Fibroblast of skin of back (primary cell): ENCODE measurements around the gene LRRC28.

Source experiments
- DNase-seq: peaks from one replicate; pipeline ENCODE4 v3.0.0-alpha.2; 2013

LRRC28 gene

GRCh38 chr15:99250001-99250400 is 1.3 kb upstream of the LRRC28 start:
- DNase-seq, result no peak

- no peak for DNase-seq
Measured at GRCh38 chr15:99250494-99250856, 806 bp upstream of the LRRC28 start.

GRCh38 chr15:99252326-99252725 is 1.0 kb downstream of the LRRC28 start:
- no peak for DNase-seq

DNA sequence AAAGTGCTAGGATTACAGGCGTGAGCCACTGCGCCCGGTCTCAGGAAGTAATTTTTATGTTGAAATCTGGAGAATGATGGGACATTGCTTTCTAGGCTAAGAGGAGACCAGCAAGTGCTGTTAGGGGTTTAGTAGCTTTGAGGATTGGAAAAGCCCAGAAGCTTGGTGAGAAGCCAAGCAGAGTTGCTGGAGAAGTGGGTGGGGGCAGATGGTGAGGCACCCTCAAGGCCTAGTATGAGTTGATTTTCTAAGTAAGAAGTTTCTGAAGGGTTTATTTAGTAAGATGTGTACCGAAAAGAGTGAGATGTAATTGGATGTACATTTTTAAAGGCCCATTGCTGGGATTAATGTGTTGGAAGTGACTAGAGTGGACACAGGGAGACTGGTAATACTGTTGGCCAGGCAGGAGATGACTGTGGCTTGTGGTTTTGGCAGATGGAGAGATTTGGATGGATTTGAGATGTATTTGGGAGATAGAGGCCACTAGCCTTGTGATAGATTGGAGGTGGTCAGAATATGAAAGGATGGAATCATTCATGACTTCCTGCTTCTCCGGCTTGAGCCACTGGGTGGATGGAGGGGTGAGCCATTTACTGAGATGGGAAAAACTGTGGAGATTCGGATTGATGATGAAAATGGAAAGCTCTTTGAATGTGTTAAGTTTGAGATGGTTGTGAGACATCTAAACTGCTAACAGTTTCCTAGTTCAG is 2.3 kb downstream of the LRRC28 start:
- DNase-seq, result peak; percentile 42

DNA sequence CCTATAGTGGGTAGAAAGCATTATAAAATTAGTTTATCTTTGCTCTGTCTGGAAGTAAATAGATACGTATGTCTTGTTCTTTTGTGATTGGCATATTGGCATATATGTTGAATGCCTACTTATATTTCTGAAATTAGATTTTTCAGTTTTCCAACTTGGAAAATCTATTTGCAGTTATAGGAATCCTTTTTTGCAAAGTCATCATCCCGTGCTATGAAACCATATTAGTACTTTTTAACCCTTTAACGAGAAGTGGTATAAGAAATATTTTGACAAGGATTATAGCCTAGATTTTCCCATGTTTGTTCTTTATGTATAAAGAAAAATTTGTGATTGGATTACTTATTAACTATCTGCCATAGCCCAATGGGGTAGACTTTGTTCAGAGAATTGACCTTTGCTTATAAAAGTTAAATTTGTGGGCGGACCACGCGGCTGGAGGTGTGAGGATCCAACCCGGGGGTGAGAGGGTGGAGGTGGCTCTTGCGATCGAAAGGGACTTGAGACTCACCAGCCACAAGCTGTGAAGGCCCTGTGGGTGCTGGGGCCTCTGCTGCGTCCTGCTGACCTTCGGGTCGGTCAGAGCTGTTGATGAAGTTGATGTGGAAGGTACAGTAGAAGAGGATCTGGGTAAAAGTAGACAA is 5.9 kb downstream of the LRRC28 start:
- DNase-seq, result no peak

DNA sequence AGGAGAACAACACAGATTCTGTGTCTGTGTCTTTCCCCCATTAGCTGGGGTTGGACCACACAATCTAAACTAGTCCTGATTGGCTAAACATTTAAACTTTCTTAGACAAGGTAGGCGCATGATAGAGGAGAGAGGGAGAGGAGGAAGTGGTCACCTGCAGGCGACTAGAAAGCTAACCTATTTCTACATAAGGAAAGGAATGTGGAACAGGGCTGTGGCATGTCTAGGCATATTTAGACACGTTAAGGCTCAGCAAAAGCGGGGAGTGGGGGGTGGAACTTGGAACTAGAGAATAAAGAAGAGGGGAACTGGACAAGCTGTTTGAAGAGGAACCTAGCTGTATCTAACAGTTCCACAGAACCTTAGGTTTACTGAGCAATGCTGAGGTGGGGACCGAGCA is 12.8 kb downstream of the LRRC28 start:
- DNase-seq, result no peak

DNA sequence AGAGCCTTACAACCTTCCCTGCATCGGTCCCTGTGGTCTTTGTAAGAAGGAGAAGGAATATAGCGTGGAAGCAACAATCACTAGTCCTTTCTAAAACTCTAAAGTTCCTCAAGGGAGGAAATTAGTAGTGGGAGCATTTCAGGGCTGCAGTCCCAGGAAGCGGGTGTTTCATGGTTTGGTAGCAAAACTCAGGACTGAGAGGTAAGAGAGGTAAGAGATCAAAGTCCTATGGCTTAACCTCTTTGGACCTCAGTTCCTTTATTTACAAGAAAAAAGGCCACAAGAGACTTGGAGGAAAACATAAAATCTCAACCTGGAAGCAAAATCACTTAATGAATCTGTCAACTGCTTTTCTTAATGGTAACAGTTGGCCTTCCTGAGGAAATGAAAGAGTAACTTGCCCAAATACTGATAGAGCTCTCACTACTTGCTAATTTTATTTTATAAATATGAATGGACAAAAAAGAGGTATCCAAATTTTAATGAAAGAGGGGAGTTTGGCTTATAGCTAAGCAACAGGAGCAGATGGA is 14.3 kb downstream of the LRRC28 start:
- DNase-seq, result no peak

DNA sequence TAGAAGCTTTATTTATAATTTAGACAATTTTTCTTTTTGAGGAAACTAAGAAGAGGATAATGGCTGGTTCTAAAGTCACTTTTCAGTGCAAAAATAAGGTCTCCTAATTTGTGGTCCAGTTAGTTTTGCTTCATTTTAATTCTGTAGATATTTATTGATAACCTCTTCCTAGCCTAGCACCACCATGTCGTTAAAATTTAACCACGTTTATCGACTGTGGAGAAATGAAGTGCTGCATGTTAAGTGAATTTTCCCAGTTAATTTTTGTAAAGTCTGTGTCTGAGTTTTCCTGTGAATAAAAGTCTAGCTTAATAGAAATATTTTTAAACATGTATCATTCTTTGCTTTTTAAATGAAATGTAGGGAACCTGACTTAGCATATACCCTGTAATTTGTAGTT is 16.7 kb downstream of the LRRC28 start:
- no peak for DNase-seq

GRCh38 chr15:99268431-99268830 is 17.1 kb downstream of the LRRC28 start:
- no peak for DNase-seq

GRCh38 chr15:99273801-99274200 is 22.5 kb downstream of the LRRC28 start:
- peak; percentile 81 for DNase-seq

DNA sequence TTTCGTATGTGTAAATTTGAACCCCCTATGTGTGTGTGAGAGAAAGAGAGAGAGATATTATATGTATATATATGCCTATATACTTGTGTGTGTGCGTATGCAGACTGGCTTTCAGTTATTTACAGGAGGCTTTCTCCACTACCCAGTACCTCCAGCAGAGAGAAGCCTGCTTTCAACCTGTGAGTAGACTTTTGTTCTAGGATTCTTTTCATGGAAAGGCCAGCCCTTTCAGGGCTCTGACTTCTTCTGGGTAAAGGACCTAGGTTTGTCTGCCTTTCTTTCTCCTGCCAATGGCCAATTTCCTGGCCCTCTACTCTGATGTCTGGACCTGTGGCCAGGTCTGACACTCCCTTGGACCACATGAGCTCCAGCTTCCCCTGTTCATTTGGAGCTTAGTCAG is 23.8 kb downstream of the LRRC28 start:
- no peak for DNase-seq

DNA sequence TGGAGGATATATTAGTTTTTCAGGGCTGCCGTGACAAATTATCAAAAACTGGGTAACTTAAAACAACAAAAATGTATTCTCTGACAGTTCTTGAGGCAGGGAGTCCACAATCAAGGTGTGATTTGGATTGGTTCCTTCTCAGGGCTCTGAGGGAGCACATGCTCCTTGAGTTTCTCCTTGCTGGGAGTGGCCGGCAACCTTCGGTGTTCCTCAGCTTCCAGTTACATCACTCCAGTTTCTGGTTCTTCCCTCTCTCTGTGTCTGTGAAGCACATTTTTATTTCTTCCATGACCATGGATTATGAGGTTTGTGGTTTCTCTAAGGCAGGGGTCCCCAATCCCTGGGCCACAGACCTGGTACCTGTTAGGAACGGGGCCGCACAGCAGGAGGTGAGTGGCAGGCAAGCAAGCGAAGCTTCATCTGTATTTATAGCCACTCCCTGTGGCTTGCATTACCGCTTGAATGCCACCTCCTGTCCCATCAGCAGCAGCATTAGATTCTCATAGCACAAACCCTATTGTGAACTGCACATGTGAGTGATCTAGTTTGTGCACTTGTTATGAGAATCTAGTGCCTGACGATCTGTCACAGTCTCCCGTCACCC is 24.3 kb downstream of the LRRC28 start:
- DNase-seq, result no peak

DNA sequence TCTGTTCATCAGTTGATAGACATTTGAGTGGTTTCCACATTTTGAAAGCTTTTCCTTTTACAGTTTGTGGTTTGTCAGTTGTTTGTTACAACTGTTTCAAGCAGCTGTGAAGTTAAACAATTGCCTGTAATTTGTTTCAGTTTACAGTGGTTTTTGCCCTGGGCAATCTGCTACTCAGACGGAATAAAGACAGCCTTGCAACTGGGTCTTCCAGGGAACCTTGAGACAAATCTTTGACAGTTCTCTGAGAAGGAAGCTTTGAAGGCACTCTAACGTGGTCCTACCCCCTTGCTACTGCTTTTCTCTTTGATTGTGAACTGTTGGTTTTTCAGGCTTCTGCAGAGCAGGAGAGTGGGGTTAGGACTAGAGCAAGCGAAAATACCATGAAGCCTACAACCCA is 28.0 kb downstream of the LRRC28 start:
- DNase-seq, result no peak

GRCh38 chr15:99279827-99280226 is 28.5 kb downstream of the LRRC28 start:
- peak; percentile 56 for DNase-seq

DNA sequence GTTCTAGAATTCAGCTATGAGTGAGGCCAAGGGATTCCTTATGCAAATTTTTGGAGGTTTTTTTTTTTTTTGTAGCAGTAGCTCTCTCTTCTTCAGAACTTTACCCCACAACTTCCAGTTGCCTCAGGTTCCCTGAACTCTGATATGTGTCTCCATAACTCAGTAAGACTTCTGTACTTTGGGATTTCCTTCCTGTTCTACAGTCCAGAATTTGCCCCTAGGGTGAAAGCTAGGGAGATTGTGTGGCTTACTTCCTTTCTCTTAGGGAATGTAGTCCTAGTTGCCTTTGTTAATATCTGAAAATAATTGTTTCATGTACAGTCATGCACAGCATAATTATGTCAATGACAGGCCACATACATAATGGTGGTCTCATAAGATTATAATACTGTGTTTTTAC is 30.8 kb downstream of the LRRC28 start:
- DNase-seq, result no peak

GRCh38 chr15:99282586-99282985 is 31.3 kb downstream of the LRRC28 start:
- no peak for DNase-seq

DNA sequence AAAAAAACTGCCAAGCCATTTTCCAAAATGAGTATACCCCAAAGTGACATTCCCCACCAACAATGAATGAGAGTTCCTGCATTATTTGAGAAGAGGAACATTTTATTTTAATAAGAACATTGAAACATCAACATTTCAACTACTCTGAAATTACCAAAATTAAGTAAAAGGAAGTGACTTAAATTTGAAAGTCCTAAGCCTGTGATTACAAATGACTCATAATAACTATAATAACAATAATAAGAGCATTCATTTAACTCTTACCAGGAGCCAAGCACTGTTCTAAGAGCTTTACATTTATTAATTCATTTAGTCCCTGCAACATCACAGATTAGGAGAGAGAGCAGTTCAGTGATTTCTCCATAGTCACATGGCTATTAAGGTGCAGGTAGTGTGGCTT is 32.4 kb downstream of the LRRC28 start:
- no peak for DNase-seq

- DNase-seq, result no peak
Measured at GRCh38 chr15:99291643-99292042, 40.4 kb downstream of the LRRC28 start.

- no peak for DNase-seq
Measured at GRCh38 chr15:99295840-99296239, 44.6 kb downstream of the LRRC28 start.

DNA sequence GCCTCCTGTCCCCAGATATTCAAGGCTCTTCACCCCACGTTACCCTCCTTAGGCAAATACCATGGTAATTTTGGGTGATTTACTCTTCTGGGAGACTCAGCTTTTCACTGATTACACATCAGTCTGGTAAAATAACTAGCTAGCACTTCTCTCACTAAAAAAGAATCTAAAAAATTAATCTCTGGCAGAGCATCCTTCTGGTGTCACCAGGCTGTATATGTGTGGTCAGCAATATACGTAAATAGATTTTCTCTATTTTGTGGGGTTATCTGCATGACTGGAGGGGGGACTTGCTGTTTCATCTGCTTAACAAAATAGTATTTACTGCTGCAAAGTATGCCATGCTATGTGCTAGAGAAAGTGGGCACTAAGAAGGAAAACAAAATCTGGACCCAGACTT is 45.1 kb downstream of the LRRC28 start:
- DNase-seq, result no peak

GRCh38 chr15:99303907-99304306 is 52.6 kb downstream of the LRRC28 start:
- DNase-seq, result no peak

DNA sequence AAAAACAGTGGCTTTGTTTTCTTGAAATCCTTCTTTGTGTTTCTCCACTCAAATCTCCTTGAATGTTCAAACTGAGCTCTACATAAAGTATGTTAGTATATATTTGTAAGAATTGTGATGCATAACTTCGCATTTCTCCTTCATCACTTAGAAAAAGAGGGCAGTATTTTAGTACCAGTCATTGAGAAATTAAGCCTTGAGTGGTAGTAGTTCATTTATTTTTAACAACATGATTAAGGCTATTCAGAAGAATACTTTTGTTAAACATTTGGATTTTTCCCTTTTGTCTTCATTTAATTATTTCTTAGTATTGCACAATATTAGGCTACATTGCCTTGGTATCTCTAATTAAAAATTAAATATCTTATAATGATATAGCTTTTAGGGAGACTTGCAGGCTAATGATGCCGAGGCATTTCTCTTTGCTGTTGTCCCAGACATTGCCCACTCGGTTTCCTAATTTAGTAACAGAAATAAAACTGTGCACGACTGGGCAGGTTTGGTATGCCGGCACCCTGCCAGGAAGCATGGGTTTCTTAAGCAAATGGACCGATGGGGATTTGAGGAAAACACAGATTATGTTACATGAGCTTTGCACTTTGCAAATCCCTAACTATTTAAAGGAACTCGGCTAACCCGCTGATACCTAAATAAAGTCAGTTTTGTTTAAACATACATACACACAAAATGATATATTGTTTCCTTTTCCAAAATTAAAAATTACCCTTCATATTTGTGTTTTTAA is 54.7 kb downstream of the LRRC28 start:
- peak; percentile 84 for DNase-seq

DNA sequence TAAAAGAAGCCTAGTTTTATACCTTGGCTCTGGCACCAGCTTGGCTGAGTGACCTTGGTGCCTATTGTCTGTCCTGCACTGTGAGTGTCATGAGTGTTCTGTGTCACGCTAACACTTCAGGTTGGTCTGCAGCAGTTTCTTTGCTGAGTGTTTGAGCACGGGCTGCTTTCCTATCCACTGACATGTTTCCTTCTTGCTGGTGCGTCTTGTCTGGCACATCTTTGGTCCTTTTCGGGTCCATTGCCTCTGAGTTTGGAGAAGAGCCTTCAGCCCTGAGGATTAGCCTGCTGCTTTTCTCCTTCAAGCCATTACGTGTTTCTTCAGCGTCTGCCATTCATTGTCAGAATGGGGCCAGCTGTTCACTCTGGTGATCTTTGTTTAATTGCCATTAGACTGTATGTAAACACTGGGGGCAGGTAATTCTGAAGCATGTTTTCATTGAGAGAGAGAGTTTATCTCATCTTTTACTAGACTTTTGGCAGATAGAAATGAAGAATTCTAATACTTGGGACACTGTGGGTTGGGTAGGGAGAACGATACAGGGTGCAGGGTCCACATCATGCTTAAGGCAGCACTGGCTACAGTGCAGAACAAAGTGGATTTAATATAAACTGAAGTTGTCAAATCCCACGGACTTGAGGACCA is 55.5 kb downstream of the LRRC28 start:
- no peak for DNase-seq
